H7 (cell line): ENCODE data around the gene ARHGEF3. TPM values are rescaled to one million over a fixed set of nuclear protein-coding genes. Genes with fewer than 3 reads are reported as not detected.
A peak's percentile ranks its signal among the peaks of the same experiment; 100 is the strongest.
"Not testable (repeated sequence)": the region's sequence is repeated elsewhere in the genome, so short reads cannot be mapped to it uniquely, and the experiment has no call there.

Experiments used
- DNase-seq: peaks from one replicate; pipeline ENCODE4 v3.0.0; 2012
- H3K27me3 ChIP-seq: 2 replicates; pipeline ENCODE4 v1.6.0; 2011; ENCODE audit warnings: mild to moderate bottlenecking, low read length; ENCODE audit not compliant: control insufficient read depth, insufficient read depth
- H3K36me3 ChIP-seq: replicated peaks from 2 replicates; pipeline ENCODE4 v1.5.1; 2011; ENCODE audit warnings: low read length; ENCODE audit not compliant: control insufficient read depth, insufficient read depth
- H3K4me3 ChIP-seq: 2 replicates; pipeline ENCODE4 v1.5.1; 2011; ENCODE audit warnings: low read depth, mild to moderate bottlenecking, control low read depth, low read length, moderate library complexity; ENCODE audit not compliant: insufficient read depth
- total RNA-seq: library from RNA; depleted of rRNA; stranded (reverse); fragments of >200 nt; shearing (Covaris generic); gene quantifications from 2 replicates; pipeline ENCODE4 v1.2.3, GENCODE V29; 2014

The ARHGEF3 gene
- total RNA-seq, 1 experiment from 2014 or later: 3.6 TPM

DNA sequence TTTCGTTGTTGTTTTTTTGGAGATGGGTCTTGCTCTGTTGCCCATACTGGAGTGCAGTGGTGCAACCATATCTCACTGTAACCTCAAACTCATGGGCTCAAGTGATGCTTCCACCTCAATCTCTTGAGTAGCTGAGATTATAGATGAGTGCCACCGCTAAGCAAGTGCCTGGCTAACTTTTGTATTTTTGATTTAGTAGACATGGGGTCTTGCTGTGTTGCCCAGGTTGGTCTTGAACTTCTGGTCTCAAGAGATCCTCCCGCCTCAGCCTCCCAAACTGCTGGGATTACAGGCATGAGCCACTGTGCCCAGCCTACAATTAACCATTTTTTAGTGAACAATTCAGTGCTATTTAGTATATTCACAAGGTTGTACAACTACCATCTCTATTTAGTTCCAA, 42.2 kb downstream of the ARHGEF3 start:
- H3K4me3 ChIP-seq: no peak overlapping the region
- no peaks in the 10 kb centered on the region for H3K36me3 ChIP-seq
- no peaks in the 10 kb centered on the region; the same call in 1 of the 2 replicates for H3K27me3 ChIP-seq
- no peak for DNase-seq

DNA sequence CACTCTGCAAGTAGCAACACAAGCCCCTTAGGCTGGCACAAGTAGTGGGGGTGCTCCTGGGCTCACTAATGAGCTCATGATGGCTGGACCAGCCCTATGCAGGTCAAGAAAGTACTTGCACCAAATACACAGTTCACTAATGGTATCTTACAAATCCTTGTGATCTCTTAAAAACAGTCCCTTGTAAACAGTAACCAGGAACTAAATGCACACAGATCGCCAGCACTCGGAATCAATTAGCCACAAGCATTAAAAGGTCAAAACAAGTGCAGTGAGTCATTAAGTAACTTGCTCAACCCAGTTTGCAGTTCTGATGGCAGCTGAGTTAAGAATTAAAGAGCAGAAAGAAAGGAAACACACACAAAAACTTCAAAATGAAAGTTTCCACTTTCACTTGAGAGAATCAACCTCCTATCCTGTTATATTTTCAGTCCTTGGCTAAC, 43.2 kb downstream of the ARHGEF3 start:
- no peak for DNase-seq
- Histone ChIP-seq H3K36me3 (no peaks in the 10 kb centered on the region), H3K4me3 (no peak overlapping the region), H3K27me3 (no peaks in the 10 kb centered on the region; the same call in 1 of the 2 replicates)

DNA sequence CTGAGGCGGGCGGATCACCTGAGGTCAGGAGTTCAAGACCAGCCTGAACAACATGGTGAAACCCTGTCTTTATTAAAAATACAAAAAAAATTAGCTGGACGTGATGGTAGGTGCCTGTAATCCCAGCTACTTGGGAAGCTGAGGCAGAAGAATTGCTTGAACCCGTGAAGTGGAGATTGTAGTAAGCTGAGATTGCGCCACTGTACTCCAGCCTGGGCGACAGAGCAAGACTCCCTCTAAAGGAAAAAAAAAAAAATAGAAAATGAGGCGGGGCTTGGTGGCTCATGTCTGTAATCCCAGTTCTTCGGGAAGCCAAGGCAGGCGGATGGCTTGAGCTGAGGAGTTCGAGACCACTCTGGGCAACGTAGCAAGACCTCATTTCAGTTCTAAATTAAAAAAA, 43.7 kb downstream of the ARHGEF3 start:
- not testable (repeated sequence) for H3K4me3 ChIP-seq, H3K36me3 ChIP-seq, DNase-seq, H3K27me3 ChIP-seq

DNA sequence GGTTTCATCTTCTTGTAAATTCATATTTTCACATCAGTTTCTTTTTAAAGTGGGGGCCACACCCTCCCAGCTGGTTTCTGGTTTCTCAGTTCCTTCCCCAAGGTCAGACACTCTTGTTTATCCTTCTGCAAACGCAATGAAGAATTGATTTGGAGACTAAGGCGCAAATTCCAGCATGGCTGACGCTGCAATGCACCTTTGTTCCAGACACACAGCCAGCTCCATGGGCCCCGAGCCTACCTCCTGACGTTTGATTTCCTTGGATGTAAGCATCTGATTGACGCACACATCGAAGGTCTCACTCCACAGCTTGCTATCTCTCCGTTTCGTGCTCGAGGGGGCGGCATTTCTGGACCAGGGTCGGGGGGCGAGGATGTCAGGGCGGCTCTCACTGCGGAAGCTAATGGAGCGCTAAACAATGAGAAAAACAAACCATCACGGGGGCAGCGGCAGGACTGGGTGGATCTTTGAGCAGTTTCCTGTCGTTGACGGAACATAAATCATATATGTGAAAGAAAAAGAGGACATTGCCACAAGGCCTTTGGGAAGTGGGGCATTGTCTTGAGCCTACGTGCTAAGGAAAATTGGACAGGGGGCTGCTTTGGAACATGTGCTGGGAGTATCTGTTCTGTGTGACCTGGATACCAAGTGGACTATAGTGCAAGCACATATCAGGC, 46.9 kb downstream of the ARHGEF3 start:
- Histone ChIP-seq H3K4me3 (no peak overlapping the region), H3K27me3 (no peaks in the 10 kb centered on the region), H3K36me3 (no peaks in the 10 kb centered on the region)
- DNase-seq: no peak

DNA sequence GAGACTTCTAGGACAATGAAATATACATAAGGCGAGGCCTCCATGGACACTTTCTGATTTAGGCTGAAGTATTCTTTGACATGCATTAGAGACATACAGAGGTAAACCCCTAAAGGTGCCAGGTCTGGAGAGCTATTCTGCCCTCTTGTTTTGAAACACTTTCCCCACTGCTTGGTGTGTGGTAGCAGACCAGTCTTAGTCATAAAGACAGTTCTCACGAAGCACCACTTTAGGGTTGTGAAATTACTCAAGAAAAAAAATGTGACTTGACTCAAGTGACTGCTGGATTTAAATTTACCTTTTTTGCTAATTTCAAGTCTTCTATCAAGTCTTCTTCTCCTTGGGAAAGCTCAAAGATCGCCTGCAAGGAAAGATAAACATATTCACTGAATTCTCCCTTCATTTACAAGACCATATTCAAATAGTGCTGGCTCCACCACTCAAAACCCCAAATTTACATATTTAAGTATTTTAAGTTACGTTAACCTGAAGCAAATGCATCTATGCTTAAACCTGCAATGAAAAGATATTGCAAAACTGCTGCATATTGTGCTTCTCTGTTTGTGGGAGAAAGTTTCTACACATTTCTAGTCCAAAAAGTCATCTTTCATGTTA, 48.4 kb downstream of the ARHGEF3 start:
- no peak for DNase-seq
- Histone ChIP-seq H3K36me3 (no peaks in the 10 kb centered on the region), H3K4me3 (no peak overlapping the region), H3K27me3 (no peaks in the 10 kb centered on the region)

DNA sequence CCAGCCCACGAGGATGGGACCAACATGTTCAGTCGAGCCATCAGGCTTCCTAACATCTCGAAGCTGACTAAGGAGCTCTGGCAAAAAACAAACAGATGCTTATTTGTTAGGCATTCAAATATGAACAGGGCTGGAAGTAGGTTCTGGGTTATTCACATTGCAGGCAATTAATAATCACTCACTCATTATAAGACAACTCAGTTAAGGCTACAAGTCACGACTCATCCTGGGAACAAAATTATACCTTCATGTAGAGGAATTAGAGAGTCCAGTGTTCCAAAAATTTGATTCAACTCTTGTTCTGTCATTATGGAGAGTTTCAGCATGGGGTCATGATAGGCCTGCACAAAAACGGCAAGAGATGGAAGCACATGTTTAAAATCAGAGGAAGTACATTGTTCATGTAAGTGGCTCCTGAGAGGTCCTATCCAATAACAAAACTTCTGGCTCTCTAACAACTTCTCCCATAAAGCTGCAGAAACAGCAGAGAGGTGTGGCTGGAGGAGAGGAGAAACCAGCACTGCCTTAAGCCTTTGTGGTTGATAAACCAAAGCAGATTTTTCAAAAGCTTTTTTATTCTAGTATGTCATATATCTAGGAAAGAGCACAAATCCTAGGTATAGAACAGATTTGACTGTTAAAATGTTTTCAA, 50.6 kb downstream of the ARHGEF3 start:
- Histone ChIP-seq H3K36me3 (no peaks in the 10 kb centered on the region), H3K4me3 (no peak overlapping the region), H3K27me3 (no peaks in the 10 kb centered on the region)
- no peak for DNase-seq

DNA sequence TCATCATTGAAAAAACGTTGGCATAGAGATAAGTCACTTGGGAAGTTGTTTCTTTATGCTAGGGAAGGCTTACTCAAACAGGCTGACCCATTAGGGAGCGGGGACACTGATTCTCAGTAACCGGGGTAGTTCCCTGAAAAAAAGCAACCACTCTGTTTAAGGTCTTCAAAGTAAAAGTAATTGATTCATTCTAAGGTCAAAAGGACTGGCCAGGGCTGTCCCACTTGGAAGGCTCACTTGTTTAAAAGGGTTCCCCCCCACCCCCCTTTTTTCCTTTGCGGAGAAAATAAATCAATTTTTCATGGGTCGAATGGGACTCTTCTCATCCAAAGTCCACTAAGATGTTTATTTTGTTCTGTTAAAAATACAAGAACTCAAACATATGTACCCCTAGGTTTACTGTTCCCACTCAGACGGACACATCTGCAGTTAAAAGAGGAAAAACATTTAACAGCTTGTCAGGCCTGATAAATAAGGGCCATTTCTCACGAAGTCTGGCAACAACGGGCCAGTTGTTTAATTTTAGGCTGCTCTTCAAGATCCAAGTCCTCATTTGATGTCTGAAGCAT, 53.0 kb downstream of the ARHGEF3 start:
- H3K4me3 ChIP-seq: no peak overlapping the region
- no peaks in the 10 kb centered on the region for H3K27me3 ChIP-seq
- H3K36me3 ChIP-seq: no peaks in the 10 kb centered on the region
- no peak for DNase-seq

DNA sequence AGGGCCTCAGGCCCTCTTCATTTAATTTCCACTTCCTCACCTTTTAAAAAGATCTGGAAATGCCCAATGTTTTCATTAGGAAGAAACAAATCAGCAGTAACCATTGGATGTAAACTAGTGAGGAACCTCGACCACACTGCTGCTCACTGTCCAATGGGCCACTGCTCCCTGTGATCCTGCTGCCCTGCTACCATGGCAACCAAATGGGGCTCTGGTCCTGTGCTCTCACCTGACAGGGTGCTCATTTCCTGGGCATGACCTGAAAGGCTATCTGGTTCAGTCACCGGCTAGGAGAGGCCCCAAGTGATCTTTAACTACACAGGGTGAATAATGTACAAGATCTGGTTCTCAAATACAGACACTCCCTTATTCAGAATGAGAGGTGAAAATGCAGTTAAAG, 54.6 kb downstream of the ARHGEF3 start:
- peak; percentile 37 for DNase-seq
- Histone ChIP-seq H3K4me3 (no peak overlapping the region), H3K27me3 (no peaks in the 10 kb centered on the region), H3K36me3 (no peaks in the 10 kb centered on the region)

DNA sequence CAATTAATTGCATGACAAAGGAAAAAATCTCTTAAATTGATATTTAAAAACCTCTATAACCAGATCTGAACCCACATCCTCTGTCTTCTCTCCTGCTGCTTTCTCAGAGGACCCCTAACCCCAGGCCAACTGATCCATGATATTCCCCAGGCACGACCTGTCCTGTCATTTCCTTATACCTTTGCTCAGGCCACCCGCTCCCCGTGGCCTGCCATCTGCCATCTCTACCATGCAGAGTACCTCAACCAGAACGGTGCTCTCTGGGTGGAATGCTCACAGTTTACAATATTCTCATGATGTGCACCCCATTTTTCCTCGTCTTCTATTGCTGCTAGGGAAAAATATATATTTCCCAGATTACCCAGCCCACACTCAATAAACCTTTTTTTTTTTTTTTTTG, 57.7 kb downstream of the ARHGEF3 start:
- H3K4me3 ChIP-seq: no peak overlapping the region
- no peaks in the 10 kb centered on the region for H3K36me3 ChIP-seq
- no peaks in the 10 kb centered on the region for H3K27me3 ChIP-seq
- no peak for DNase-seq

DNA sequence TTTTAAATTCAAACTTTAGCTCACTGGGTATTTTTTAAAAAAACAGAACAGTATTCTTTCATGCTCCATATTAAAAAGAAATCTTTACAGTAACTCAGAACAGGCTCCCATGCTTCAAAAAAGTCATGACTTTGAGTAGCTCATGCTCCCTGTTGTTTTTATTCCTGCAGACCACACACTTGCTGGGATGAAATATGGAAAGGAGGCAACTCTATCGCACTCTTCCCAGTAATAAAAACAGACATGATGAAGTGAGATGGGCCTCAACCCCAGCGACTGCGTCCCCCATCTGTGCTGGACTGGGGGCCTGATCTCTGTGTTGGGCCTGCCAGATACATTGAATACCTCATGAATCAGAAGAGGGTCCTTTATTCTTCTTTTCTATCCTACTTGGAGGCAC, 58.9 kb downstream of the ARHGEF3 start:
- H3K4me3 ChIP-seq: no peak overlapping the region
- DNase-seq: no peak

DNA sequence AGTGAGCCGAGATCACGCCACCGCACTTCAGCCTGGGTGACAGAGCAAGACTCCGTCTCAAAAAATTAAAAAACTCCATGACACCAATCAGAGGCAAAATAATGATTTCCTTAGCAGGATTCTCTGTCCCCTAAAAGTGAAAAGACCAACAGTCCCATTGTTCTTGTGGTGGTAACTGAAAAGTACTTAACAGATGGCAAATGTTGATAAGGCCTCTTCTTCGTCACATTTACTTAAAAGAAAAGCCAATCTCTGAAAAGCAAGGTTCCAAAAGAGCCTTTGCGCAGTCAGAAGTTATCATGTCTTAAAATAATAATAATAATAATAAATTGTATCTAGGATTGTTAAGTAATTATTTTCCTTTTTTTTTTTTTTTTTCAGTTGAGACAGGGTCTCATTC, 62.7 kb downstream of the ARHGEF3 start:
- no peak overlapping the region for H3K4me3 ChIP-seq
- no peaks in the 10 kb centered on the region for H3K27me3 ChIP-seq
- no peak for DNase-seq
- no peaks in the 10 kb centered on the region for H3K36me3 ChIP-seq

More for the DNA sequence above, 58.9 kb downstream of the ARHGEF3 start:
- H3K36me3 ChIP-seq: no peaks in the 10 kb centered on the region
- no peaks in the 10 kb centered on the region for H3K27me3 ChIP-seq

DNA sequence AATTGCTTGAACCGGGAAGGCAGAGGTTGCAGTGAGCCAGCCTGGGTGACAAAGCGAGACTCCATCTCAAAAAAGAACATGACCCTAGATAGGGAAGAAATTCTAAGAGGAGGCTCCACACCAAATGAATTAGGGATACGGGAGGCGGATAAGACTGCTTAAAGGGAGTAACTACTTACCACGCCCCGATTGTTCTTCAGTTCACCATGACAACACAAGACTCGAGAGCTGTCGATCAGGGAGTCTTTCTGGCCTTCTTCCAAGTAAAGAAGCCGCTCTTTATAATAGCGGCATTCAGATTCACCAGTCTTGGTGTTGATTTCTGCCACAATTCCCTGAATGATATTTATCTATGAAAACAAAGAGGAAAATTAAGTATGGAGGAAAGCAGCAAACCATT, 64.7 kb downstream of the ARHGEF3 start:
- no peaks in the 10 kb centered on the region for H3K27me3 ChIP-seq
- H3K36me3 ChIP-seq: no peaks in the 10 kb centered on the region
- no peak overlapping the region for H3K4me3 ChIP-seq
- DNase-seq: no peak

DNA sequence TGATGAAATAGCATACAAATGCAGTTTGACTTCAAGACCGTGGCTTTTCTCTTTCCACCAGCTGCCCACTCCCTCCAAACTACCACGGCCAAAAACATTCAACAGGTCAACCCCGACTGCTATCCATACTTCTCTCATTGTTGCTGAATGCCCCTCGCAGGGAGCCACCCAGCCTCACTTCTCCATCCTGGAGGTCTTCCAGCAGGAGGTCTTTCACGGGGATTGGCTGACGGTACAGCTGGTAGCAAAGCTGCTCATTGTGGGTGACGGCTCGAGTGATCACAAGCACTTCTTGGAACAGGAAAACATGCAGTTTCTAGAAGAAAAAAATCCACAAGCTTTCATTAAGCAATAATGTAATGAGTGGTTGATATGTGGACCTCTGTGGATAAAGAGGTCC, 69.6 kb downstream of the ARHGEF3 start:
- H3K4me3 ChIP-seq: no peak overlapping the region
- no peaks in the 10 kb centered on the region; the same call in 1 of the 2 replicates for H3K36me3 ChIP-seq
- DNase-seq: no peak

DNA sequence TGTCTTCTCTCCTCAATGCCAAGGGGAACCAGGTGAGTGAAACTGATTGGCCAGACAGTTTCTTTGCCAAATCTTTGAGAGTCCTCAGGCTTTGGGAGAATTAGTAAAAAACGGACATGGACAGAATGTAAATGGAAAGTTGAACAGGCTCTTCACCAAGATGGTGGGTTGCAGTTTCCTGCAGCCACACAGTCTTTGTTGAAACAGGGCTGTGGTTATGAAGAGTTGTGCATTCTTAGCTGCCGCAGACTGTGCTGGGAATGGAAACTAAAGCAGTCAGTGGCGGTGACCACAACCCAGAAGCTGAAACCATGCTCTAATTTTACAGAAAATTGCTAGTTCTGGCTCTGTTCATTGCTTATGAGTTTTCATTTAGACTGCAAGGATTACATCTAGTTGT, 76.6 kb downstream of the ARHGEF3 start:
- no peak for DNase-seq
- Histone ChIP-seq H3K36me3 (no peaks in the 10 kb centered on the region; the same call in 1 of the 2 replicates), H3K27me3 (no peaks in the 10 kb centered on the region), H3K4me3 (no peak overlapping the region)

More for the DNA sequence above, 69.6 kb downstream of the ARHGEF3 start:
- H3K27me3 ChIP-seq: no peaks in the 10 kb centered on the region

DNA sequence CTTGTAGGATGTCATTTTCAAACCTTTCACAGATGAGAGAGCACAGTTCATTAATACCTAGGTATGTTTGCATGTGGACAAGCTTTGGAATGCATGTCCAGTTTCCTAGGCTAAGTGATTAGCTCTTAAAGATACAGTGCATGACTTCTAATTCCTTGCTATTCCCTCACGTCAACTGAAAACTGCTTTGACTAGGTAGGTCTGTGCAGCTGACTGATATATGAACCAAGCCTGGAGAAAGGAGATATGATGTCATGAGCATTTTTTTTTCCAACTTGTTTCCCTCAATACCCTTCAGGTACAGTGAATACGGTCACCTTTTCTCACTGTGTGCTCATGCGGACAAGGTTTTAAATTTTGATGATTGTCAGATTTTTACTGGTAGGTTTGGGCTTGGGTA, 77.1 kb downstream of the ARHGEF3 start:
- DNase-seq: no peak
- H3K36me3 ChIP-seq: no peaks in the 10 kb centered on the region; the same call in 1 of the 2 replicates
- no peaks in the 10 kb centered on the region for H3K27me3 ChIP-seq
- H3K4me3 ChIP-seq: no peak overlapping the region
